GM12864 (cell line): Measurements from ENCODE around the gene NAGA.
"Not testable (repeated sequence)": the region's sequence is repeated elsewhere in the genome, so short reads cannot be mapped to it uniquely, and the experiment has no call there.

Experiments
- DNase-seq: peaks from one replicate; pipeline ENCODE4 v3.0.0-alpha.2; 2011; ENCODE audit warnings: low read depth
- H3K4me3 ChIP-seq: 2 replicates; pipeline ENCODE4 v1.5.1; 2011; ENCODE audit warnings: mild to moderate bottlenecking, low read depth, low read length, control low read depth
- TF ChIP-seq, protein P1 (sequence below): IDR thresholded peaks from 2 replicates; pipeline ENCODE4 v1.5.1; 2011; ENCODE audit warnings: low read depth, mild to moderate bottlenecking, moderate library complexity, low read length, control low read depth, inconsistent platforms; ENCODE audit errors: missing control alignments

NAGA gene

DNA sequence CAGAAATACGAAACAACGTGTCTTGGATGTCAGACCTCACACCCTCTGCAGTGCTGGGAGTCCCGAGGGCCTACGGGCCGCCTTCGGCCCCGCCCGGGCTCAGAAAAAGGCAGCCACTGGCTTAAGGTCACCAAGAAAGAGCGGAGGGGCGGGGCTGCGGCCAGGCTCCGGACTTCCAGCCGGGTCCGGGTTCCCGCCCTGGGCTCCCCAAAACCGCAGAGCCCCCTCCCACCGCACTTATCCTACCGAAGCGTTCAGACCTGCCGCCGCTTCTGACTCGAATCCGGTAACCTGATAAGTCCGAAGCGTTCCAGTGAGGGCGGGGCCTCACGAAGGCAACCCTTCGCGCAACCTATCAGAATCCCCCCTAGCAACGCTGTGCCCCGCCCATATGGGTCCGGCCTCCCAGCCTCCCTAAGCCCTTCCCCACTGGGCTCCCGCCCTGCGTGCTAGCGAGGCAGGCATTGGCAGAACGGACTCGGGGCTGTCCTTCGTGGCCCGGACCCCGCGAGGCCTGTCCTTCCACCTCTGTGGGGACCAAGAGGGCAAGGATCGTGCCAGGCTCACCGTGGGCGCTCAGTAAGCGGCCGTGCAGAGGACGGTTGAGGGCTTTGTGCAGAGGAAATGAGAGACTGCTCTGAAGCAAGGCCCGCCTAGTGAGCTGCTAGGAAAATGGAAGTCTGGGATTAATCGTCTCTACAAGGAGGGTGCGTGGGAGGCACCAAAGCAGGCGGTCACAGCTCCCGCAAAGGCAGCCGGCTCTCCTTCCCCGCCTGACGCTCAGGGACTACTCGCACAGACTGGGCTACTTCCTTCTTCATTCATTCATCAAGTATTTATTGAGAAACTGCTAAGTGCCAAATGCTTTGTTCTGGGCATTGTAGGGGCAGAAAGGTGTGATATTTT, at the start of gene NAGA:
NAGA (minus strand) TSS at position 296 of the 906 bp plus-strand sequence. CDS start 515 bp downstream, outside the sequence.
- TF ChIP-seq, protein P1, sequence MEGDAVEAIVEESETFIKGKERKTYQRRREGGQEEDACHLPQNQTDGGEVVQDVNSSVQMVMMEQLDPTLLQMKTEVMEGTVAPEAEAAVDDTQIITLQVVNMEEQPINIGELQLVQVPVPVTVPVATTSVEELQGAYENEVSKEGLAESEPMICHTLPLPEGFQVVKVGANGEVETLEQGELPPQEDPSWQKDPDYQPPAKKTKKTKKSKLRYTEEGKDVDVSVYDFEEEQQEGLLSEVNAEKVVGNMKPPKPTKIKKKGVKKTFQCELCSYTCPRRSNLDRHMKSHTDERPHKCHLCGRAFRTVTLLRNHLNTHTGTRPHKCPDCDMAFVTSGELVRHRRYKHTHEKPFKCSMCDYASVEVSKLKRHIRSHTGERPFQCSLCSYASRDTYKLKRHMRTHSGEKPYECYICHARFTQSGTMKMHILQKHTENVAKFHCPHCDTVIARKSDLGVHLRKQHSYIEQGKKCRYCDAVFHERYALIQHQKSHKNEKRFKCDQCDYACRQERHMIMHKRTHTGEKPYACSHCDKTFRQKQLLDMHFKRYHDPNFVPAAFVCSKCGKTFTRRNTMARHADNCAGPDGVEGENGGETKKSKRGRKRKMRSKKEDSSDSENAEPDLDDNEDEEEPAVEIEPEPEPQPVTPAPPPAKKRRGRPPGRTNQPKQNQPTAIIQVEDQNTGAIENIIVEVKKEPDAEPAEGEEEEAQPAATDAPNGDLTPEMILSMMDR, result no peak
- peak within 1 kb of the TSS; percentile 77 for H3K4me3 ChIP-seq
- peak; percentile 93 for DNase-seq

DNA sequence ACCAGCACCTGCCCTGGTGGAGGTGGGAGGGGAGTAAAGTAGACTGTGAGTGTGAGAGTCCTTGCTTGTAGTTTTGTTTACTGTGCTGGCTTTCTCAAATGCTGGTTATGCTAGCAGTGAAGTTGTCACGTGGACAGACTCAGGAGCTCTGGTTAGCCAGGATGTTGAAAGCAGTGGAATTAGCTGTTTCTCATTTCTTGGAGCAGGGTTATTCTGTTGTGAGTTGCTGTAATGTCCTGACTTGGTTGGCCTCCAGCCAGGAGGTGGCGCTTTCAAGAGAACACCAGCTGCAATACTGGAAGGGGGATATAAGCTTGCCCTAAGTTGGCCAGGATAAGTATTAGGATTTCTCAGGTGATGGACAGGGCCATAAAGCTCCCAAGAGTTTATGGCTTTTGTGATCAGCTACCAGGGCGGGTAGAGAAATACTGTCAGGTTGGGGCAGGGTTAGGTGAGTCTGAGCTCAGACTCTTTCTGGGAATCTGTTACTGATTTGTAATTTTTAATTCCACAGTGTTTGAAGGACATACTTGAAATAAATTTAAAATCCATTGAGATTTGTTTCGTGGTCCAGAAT, 46.3 kb upstream of the NAGA start:
- TF ChIP-seq, protein P1, result no peak
- no peak overlapping the region for H3K4me3 ChIP-seq
- no peak for DNase-seq

DNA sequence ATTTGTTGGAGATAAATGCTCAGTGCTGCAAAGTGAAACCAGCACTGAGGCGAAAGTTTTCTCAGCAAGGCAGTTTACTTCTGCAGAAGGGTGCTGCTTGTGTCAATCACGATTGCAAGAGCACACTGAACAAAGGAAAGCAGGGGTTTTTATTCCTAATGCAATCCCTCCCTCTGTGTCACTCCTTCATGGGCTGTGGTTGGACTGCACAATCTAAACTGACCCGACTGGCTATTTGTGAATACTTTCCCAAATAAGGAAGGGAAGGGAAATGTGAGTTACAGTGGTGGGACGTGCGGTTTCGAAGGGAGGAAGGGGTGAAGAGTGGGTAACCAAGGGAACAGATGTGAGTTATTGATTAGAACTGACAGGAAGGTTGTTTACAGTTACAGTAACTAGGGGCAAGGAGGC, 44.8 kb upstream of the NAGA start:
- H3K4me3 ChIP-seq, DNase-seq: not testable (repeated sequence)

DNA sequence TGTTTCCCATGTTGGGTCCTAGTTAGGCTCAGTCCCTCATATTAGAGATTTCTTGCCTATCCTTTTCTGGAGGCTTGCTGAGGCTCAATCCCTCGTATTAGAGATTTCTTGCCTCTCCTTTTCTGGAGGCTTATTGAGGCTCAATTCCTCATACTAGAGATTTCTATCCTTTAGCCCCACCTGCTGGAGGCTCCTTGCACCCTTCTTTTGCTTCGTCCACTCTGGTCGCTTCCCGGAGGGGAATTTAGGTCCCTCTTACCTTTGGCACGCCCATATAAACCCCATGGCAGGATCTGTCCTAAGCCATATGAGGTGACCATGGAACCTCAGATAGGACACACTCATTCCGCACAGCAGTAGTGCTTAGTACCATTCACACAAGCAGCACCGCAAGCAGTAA, 44.1 kb upstream of the NAGA start:
- TF ChIP-seq, protein P1, result peak; percentile 19
- DNase-seq, result no peak
- H3K4me3 ChIP-seq, result no peak overlapping the region

DNA sequence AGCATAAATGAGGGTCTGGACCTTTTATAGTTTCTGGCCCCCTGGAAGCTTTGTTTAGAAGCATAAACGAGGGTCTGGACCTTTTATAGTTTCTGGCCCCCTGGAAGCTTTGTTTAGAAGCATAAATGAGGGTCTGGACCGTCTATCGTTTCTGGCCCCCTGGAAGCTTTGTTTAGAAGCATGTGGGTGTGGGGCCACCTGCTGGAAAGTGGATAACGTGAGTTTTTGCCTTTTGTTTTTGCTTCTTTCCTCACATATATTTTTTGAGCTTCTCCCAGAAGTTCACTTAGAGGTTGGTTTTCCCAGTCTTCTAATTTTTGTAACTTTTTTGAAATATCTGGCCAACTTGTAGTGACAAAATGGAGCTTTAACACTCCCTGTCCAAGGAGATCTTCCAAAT, 42.2 kb upstream of the NAGA start:
- DNase-seq, H3K4me3 ChIP-seq: not testable (repeated sequence)
- TF ChIP-seq, protein P1, result peak; percentile 21

DNA sequence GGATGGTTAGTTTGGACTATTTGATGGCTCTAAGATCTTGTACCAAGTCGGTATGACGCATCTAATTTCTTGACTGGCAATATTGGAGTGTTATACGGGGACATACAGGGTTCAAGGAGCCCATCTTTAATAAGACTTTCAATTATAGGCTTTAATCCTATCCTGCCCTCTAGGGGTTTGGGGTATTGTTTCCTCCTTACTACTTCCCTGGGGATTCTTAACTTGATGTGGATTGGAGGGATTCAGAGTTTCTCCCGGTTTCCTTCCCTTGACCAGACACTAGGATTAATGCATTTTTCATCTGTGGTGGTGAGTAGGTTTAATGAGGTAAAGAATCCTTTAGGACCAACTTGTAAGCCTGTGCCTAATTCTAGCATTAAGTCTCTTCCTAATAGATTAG, 41.2 kb upstream of the NAGA start:
- H3K4me3 ChIP-seq, result no peak overlapping the region
- TF ChIP-seq, protein P1, result no peak
- no peak for DNase-seq

DNA sequence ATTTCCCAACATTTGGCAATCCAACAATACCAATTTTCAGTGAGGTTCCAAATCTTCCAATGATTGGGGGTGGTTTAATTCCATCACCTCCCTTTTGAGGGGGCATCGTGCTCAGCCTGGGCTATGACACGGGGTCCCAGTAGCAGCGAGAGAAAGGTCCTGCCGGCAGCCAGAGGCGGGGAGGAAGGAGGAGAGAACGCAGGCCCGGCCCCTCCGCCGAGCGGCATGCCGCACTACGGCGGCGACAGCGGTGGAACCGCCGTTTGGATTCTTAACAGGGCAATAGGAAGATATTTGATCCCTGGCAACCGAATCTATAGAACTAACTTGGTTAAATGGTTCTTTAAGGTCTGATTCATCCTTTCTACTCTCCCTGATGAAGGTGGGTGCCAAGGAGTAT, 38.2 kb upstream of the NAGA start:
- TF ChIP-seq, protein P1, result no peak
- H3K4me3 ChIP-seq, result no peak overlapping the region
- DNase-seq, result no peak

DNA sequence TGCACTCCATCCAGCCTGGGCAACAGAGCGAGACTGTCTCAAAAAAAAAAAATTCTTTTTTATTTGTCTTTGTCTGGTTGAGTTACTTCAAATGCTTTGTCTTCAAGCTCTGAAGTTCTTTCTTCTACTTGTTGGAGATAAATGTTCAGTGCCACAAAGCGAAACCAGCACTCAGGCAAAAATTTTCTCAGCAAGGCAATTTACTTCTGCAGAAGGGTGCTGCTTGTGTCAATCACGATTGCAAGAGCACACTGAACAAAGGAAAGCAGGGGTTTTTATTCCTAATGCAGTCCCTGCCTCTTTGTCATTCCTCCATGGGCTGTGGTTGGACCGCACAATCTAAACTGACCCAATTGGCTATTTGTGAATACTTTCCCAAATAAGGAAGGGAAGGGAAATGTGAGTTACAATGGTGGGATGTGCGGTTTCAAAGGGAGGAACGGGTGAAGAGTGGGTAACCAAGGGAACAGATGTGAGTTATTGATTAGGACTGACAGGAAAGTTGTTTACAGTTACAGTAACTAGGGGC, 33.8 kb upstream of the NAGA start:
- DNase-seq, H3K4me3 ChIP-seq: not testable (repeated sequence)
